ENCODE measurements around the gene SDS.

- TF ChIP-seq EZH2phosphoT487 (IDR thresholded peaks at IDR 0.05; ENCODE audit: insufficient read depth, low read depth) (no peak), EZH2 (IDR thresholded peaks at IDR 0.05; ENCODE audit: insufficient read depth, poor library complexity, severe bottlenecking) (no peak)
Observed at GRCh38 chr12:113453330-113453729, 49.6 kb upstream of the SDS start.
